Neutrophil (primary cell): ENCODE results near the gene PDLIM5.
"Not testable (repeated sequence)": the region's sequence is repeated elsewhere in the genome, so short reads cannot be mapped to it uniquely, and the experiment has no call there.

Experiments
- H3K27ac ChIP-seq: fragments of 200-600 bp; sonication (generic); 2 replicates; pipeline ENCODE4 v1.5.1; 2016; ENCODE audit warnings: mild to moderate bottlenecking, moderate library complexity
- H3K27me3 ChIP-seq: fragments of 200-600 bp; sonication (generic); 2 replicates; pipeline ENCODE4 v1.6.0; 2016; ENCODE audit warnings: mild to moderate bottlenecking
- H3K36me3 ChIP-seq: fragments of 200-600 bp; sonication (generic); 2 replicates; pipeline ENCODE4 v1.5.1; 2017
- H3K4me1 ChIP-seq, 2 experiments: fragments of 200-600 bp in 1 of 2; sonication (generic) in 1 of 2; 1 replicate in 1 of 2; 2 replicates in 1 of 2; pipeline versions ENCODE4 v1.5.1 to v1.6.1; 2013 to 2016; ENCODE audit warnings: low read depth in 1 of 2, low read length in 1 of 2, mild to moderate bottlenecking in 1 of 2, moderate library complexity in 1 of 2; ENCODE audit not compliant: control insufficient read depth in 1 of 2, insufficient read depth in 1 of 2
- H3K4me3 ChIP-seq, 2 experiments: fragments of 200-600 bp in 1 of 2; sonication (generic) in 1 of 2; 1 replicate in 1 of 2; 2 replicates in 1 of 2; pipeline ENCODE4 v1.5.1; 2013 to 2016; ENCODE audit warnings: low read depth in 1 of 2, low read length in 1 of 2, mild to moderate bottlenecking in 1 of 2, moderate library complexity in 1 of 2
- H3K9me3 ChIP-seq: fragments of 200-600 bp; sonication (generic); 2 replicates; pipeline ENCODE4 v1.5.1; 2016
- TF ChIP-seq, protein P1 (sequence below): fragments of 200-600 bp; sonication (generic); IDR thresholded peaks from 2 replicates; pipeline ENCODE4 v1.5.1; 2016; ENCODE audit warnings: antibody characterized with exemption

The PDLIM5 gene

GRCh38 chr4:94469221-94469784 is 17.6 kb downstream of the PDLIM5 start:
- Histone ChIP-seq H3K27ac (no peak overlapping the region), H3K4me1 (no peaks in the 10 kb centered on the region), H3K27me3 (no peaks in the 10 kb centered on the region), H3K4me3 (no peak overlapping the region), H3K36me3 (no peaks in the 10 kb centered on the region), H3K9me3 (no peaks in the 10 kb centered on the region)
- TF ChIP-seq, protein P1, sequence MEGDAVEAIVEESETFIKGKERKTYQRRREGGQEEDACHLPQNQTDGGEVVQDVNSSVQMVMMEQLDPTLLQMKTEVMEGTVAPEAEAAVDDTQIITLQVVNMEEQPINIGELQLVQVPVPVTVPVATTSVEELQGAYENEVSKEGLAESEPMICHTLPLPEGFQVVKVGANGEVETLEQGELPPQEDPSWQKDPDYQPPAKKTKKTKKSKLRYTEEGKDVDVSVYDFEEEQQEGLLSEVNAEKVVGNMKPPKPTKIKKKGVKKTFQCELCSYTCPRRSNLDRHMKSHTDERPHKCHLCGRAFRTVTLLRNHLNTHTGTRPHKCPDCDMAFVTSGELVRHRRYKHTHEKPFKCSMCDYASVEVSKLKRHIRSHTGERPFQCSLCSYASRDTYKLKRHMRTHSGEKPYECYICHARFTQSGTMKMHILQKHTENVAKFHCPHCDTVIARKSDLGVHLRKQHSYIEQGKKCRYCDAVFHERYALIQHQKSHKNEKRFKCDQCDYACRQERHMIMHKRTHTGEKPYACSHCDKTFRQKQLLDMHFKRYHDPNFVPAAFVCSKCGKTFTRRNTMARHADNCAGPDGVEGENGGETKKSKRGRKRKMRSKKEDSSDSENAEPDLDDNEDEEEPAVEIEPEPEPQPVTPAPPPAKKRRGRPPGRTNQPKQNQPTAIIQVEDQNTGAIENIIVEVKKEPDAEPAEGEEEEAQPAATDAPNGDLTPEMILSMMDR: no peak

GRCh38 chr4:94470132-94470531 is 18.4 kb downstream of the PDLIM5 start:
- H3K36me3 ChIP-seq: no peaks in the 10 kb centered on the region
- no peaks in the 10 kb centered on the region for H3K27me3 ChIP-seq
- no peaks in the 10 kb centered on the region for H3K9me3 ChIP-seq
- TF ChIP-seq, protein P1: no peak
- H3K27ac ChIP-seq: no peak overlapping the region
- no peaks in the 10 kb centered on the region for H3K4me1 ChIP-seq
- no peak overlapping the region for H3K4me3 ChIP-seq

DNA sequence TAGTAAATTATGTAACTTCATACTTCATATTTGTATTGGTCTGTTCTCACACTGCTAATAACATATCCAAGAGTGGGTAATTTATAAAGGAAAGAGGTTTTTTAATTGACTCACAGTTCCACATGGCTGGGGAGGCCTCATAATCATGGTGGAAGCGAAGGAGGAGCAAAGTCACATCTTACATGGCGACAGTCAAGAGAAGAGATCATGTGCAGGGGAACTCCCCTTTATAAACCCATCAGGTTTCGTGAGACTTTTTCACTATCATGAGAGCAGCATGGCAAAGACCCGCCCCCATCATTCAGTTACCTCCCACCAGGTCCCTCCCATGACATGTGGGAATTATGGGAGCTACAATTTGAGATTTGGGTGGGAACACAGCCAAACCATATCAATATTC is 19.0 kb downstream of the PDLIM5 start:
- not testable (repeated sequence) for H3K36me3 ChIP-seq, H3K27ac ChIP-seq, H3K4me3 ChIP-seq, H3K27me3 ChIP-seq, H3K4me1 ChIP-seq, H3K9me3 ChIP-seq

- Histone ChIP-seq H3K4me1 (no peaks in the 10 kb centered on the region), H3K27me3 (no peaks in the 10 kb centered on the region), H3K4me3 (no peak overlapping the region), H3K9me3 (no peaks in the 10 kb centered on the region), H3K27ac (no peak overlapping the region), H3K36me3 (no peaks in the 10 kb centered on the region)
- TF ChIP-seq, protein P1: no peak
Observed at GRCh38 chr4:94472056-94472826, 20.5 kb downstream of the PDLIM5 start.

DNA sequence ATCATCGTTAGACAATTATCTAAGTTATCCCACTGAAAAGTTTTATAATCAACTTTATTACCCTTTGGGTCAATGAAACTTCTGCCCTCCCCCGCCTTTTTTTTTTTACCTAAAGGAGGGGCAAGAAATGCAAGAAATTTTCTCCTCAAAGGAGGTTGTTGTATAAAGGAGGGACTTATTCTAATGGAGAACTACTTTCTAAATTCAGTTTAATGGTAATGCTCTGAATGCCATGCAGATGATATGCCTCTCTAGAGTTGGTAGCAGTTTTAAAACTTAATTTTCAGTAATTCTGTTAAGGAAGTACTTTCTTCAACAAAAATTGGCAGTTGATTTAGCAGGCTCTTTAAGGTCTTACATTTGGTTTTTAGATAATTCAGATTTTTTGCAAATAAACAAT is 23.3 kb downstream of the PDLIM5 start:
- H3K36me3 ChIP-seq: no peaks in the 10 kb centered on the region
- TF ChIP-seq, protein P1: no peak

GRCh38 chr4:94475794-94476193 is 24.1 kb downstream of the PDLIM5 start:
- Histone ChIP-seq H3K27ac (no peak overlapping the region), H3K9me3 (no peaks in the 10 kb centered on the region), H3K36me3 (no peaks in the 10 kb centered on the region), H3K27me3 (no peaks in the 10 kb centered on the region), H3K4me1 (no peaks in the 10 kb centered on the region), H3K4me3 (no peak overlapping the region)
- TF ChIP-seq, protein P1: no peak

More for the DNA sequence above, 23.3 kb downstream of the PDLIM5 start:
- no peak overlapping the region for H3K27ac ChIP-seq
- H3K9me3 ChIP-seq: no peaks in the 10 kb centered on the region
- H3K4me1 ChIP-seq: no peaks in the 10 kb centered on the region
- no peaks in the 10 kb centered on the region for H3K27me3 ChIP-seq
- no peak overlapping the region for H3K4me3 ChIP-seq
